ENCODE results near the gene FXYD6.

Gene FXYD6

DNA sequence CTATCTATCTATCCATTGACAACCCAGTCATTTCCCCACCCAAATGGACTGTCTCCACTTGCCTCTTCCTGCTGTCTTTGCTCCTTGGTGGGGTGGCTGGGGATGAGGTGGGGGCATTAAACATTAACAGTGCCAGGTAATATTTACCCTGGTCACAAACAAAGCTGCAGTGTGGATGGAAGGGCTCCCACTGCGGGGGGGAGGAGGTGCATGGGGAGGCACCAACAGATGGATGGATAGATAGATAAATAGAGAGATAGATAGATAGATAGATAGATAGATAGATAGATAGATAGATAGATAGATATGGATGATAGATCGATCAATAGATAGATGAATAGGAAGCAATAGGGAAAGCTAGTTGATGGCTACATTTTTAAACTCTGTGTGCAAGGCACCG is 49.6 kb downstream of the FXYD6 start:
- no peak for DNase-seq
- H3K27me3 ChIP-seq (ENCODE audit: insufficient read depth, low read depth, severe bottlenecking) = no peaks in the 10 kb centered on the region
- H3K27ac ChIP-seq = no peak overlapping the region
- TF ChIP-seq CTCF (IDR thresholded peaks at IDR 0.05; ENCODE audit: low read depth, low read length) = no peak
- H3K4me3 ChIP-seq (ENCODE audit: low read depth, low read length) = no peak overlapping the region
- H3K36me3 ChIP-seq = no peaks in the 10 kb centered on the region
- no peaks in the 10 kb centered on the region for H3K9me3 ChIP-seq (ENCODE audit: severe bottlenecking)

- H3K36me3 ChIP-seq = no peaks in the 10 kb centered on the region
- peak; percentile 2 for DNase-seq
- no peaks in the 10 kb centered on the region for H3K9me3 ChIP-seq (ENCODE audit: severe bottlenecking)
- no peaks in the 10 kb centered on the region for H3K27me3 ChIP-seq (ENCODE audit: insufficient read depth, low read depth, severe bottlenecking)
- TF ChIP-seq CTCF (IDR thresholded peaks at IDR 0.05; ENCODE audit: low read depth, low read length) = no peak
- no peak overlapping the region for H3K27ac ChIP-seq
- no peak overlapping the region for H3K4me3 ChIP-seq (ENCODE audit: low read depth, low read length)
Observed at GRCh38 chr11:117826190-117826570, 50.3 kb downstream of the FXYD6 start.

- no peak overlapping the region for H3K4me3 ChIP-seq (ENCODE audit: low read depth, low read length)
- no peaks in the 10 kb centered on the region for H3K36me3 ChIP-seq
- H3K9me3 ChIP-seq (ENCODE audit: severe bottlenecking) = no peaks in the 10 kb centered on the region
- TF ChIP-seq CTCF (IDR thresholded peaks at IDR 0.05; ENCODE audit: low read depth, low read length) = no peak
- H3K27me3 ChIP-seq (ENCODE audit: insufficient read depth, low read depth, severe bottlenecking) = no peaks in the 10 kb centered on the region
- H3K27ac ChIP-seq = no peak overlapping the region
- DNase-seq = peak; percentile 6
Observed at GRCh38 chr11:117825538-117826189, 50.8 kb downstream of the FXYD6 start.

GRCh38 chr11:117824571-117825537 is 51.6 kb downstream of the FXYD6 start, which contains the start of gene FXYD2:
TSS of gene FXYD2 (minus strand) at chr11:117824744. CDS start at chr11:117824678, 66 bp downstream.
- H3K4me3 ChIP-seq (ENCODE audit: low read depth, low read length) = 0 out of 2 replicates have a peak within 1 kb of the TSS, but pooled peaks have one; percentile 3
- H3K27ac ChIP-seq = peak within 1 kb of the TSS; percentile 89
- no peaks in the 10 kb centered on the region for H3K9me3 ChIP-seq (ENCODE audit: severe bottlenecking)
- no peak for TF ChIP-seq CTCF (IDR thresholded peaks at IDR 0.05; ENCODE audit: low read depth, low read length)
- DNase-seq = peak; percentile 7
- H3K27me3 ChIP-seq (ENCODE audit: insufficient read depth, low read depth, severe bottlenecking) = no peaks in the 10 kb centered on the region
- H3K36me3 ChIP-seq = no peaks in the 10 kb centered on the region

DNA sequence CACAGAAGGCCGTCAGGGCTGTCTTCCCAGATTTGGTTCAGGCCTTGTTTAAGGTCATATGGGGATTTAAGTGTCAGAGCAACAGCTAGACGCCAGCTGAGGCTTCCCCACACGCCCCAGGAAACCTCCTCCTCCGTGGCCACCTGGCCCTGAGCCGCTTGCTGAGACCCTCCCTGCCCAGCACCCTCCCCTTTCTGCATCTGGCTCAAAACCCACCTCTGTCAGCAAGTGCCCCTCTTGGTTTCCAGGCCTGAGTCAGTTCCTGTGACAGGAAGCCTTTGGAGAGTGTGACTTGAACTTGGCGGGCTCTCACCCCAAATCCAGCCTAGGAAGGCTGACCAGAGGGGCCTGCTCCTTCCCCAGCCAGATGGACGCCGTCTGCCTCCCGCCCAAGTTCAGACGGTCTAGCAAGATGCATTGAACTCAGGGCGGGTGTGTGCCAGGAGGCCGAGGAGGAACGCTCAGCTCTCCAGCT is 52.5 kb downstream of the FXYD6 start:
- Histone ChIP-seq H3K9me3 (ENCODE audit: severe bottlenecking) (no peaks in the 10 kb centered on the region), H3K27me3 (ENCODE audit: insufficient read depth, low read depth, severe bottlenecking) (no peaks in the 10 kb centered on the region), H3K4me3 (ENCODE audit: low read depth, low read length) (0 out of 2 replicates have a peak overlapping the region, but pooled peaks have one; percentile 3), H3K27ac (peak overlapping the region; percentile 89), H3K36me3 (no peaks in the 10 kb centered on the region)
- peak; percentile 81 for DNase-seq
- no peak for TF ChIP-seq CTCF (IDR thresholded peaks at IDR 0.05; ENCODE audit: low read depth, low read length)

Measured in WERI-Rb-1 (cell line).